HG03045 (cell line): Measurements from ENCODE around the gene PDZRN4.
"Not testable (repeated sequence)": the region's sequence is repeated elsewhere in the genome, so short reads cannot be mapped to it uniquely, and the experiment has no call there.

Experiments
- ATAC-seq: cut with Tn5 transposase; IDR thresholded peaks from one replicate; pipeline ENCODE4 v1.9.1; 2021; ENCODE audit warnings: mild to moderate bottlenecking, moderate library complexity; ENCODE audit not compliant: unreplicated experiment

PDZRN4 gene

GRCh38 chr12:41213107-41213506, 25.0 kb downstream of the PDZRN4 start:
- ATAC-seq: no peak

- ATAC-seq: no peak
Observed at GRCh38 chr12:41213648-41214047, 25.5 kb downstream of the PDZRN4 start.

- no peak for ATAC-seq
Observed at GRCh38 chr12:41217727-41218126, 29.6 kb downstream of the PDZRN4 start.

- no peak for ATAC-seq
Observed at GRCh38 chr12:41220931-41221330, 32.8 kb downstream of the PDZRN4 start.

GRCh38 chr12:41221491-41221890, 33.4 kb downstream of the PDZRN4 start:
- ATAC-seq: no peak

- ATAC-seq: no peak
Observed at GRCh38 chr12:41223600-41223999, 35.5 kb downstream of the PDZRN4 start.

GRCh38 chr12:41224066-41224465, 35.9 kb downstream of the PDZRN4 start:
- no peak for ATAC-seq

GRCh38 chr12:41225179-41225578, 37.1 kb downstream of the PDZRN4 start:
- ATAC-seq: no peak

- no peak for ATAC-seq
Observed at GRCh38 chr12:41228066-41228820, 40.1 kb downstream of the PDZRN4 start.

- ATAC-seq: no peak
Observed at GRCh38 chr12:41230756-41231155, 42.6 kb downstream of the PDZRN4 start.

DNA sequence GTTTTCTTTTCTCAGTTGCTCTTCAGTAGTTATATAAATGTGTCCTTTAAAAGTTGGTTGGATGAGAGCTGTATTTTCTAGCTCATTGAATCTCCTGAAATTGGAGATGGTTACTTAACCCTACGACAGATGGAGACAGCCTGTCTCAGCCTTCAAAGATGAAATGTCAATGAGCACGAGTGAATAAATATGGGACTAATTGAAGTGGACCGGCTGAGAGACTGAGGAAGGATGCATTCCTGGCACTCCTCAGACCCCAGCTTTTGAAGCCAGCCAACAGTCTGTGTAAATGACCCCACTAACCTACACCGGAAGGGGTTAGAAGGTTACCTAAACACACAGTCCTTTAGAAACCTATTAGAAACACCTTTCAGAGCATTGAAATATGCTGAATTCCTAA, 46.6 kb downstream of the PDZRN4 start:
- ATAC-seq: no peak

DNA sequence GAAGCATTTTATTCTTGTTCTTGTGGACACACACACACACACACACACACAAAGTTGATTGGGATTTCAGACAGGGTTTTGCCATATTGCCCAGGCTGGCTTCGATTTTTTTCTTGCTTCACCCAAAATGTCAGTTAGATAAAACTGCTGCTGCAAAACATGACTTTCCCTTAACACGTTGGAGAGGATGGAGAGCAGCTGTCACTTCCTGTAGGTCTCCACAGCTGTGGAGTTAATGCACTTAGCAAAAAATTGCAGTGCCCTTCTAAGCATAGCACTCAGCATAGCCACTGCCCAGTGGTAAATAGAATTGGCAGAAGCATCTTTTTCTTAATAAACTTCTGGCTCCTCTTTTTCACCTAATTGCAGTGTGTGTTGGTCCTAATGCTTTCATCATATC, 54.5 kb downstream of the PDZRN4 start:
- ATAC-seq: no peak

DNA sequence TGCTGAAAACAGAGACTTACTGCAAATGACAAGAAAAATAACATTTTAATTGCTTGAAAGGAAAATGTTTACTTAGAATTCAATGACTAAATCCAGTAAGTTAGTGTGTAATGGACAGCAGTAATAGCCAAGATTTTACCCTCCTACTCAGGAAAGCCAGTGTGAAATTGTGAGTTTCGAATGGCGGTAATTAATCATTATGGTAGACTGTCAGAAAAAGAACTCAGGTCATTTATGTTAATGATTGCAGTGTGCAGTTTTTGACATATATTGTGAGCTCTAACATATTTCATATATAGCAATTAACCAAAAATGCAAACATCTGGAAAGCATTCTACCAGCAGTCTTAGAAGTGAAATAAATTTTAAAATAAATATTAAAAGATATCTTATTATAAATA, 60.3 kb downstream of the PDZRN4 start:
- ATAC-seq: no peak

DNA sequence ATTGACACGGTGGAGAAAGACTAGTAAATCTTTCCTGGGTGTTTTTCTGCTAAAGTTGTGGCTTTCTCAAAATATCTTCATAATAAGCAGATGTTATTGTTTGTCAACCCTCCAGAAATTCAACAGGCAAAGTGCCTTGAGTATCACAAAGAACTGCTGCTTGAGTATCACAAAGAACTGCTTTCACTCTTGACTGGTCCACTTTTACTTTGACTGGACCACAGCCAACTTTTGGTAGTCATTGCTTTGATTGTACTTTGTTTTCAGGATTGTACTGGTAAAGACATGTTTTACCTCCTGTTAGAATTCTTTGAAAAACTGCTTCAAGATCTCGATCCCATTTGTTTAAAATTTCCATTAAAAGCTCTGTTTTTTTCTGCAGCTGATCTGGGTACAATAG, 62.6 kb downstream of the PDZRN4 start:
- no peak for ATAC-seq

- ATAC-seq: no peak
Observed at GRCh38 chr12:41254004-41254914, 66.1 kb downstream of the PDZRN4 start.

DNA sequence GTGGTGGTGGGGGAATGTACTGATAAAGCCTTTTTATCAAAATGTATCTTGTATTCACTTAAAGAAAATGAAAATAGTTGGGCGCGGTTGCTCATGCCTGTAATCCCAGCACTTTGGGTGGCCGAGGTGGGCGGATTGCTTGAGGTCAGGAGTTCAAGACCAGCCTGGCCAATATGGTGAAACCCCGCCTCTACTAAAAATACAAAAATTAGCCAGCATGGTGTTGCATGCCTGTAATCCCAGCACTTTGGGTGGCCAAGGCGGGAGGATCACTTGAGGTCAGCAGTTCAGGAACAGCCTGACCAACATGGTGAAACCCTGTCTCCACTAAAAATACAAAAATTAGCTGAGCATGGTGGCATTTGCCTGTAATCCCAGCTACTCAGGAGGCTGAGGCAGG, 75.1 kb downstream of the PDZRN4 start:
- ATAC-seq: not testable (repeated sequence)

DNA sequence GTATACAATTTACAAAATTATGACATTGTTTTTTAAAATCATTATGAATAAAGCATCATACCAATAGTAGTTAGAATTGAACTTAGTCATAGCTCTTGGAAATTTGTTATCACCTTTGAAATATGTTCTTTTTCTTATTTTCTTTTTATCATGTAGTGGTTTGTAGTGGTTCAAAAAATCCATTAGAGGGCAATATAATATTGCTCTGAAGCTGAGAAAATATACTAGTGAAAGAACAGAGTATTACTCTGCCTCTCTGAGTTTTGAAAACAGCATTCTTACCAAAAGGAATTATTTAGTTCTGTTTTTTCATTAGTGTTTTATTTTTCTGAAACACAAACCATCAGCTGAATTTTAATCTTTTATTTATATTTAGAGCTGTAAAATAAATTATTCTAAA, 76.2 kb downstream of the PDZRN4 start:
- no peak for ATAC-seq

DNA sequence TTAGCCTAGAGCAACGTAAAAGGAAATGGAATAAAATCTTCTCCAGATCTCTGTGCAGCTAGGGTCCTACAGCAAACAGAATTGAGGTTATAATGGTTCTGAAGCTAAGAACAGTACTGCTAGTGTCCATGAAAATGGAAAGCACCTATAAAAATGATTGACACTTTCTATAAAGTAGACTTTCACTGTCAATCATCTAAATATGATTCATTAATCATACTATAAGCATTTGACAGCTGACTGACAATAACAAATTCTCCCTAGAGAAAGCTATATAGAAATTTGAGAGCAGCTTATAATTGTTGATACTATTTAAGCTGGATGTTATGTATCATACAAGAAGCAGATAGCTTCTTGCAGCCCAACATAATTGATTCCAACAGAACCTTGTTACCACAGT, 80.9 kb downstream of the PDZRN4 start:
- ATAC-seq: no peak

GRCh38 chr12:41271489-41271888, 83.4 kb downstream of the PDZRN4 start:
- ATAC-seq: no peak

GRCh38 chr12:41274643-41275042, 86.5 kb downstream of the PDZRN4 start:
- no peak for ATAC-seq

GRCh38 chr12:41277100-41277945, 89.2 kb downstream of the PDZRN4 start:
- no peak for ATAC-seq
